Erythroblast (primary cell): ENCODE data around the gene PLCH2.

Experiments
- DNase-seq, 2 experiments: peaks; one replicate each; lab custom pipeline; 2025; lab: John Stamatoyannopoulos, UW
- GATA1 ChIP-seq: IDR thresholded peaks from 2 replicates; pipeline ENCODE4 v1.6.1; 2011; ENCODE audit warnings: low read depth, mild to moderate bottlenecking, control low read depth, low read length, moderate library complexity
- POLR2A ChIP-seq: IDR thresholded peaks from 2 replicates; pipeline ENCODE4 v1.6.1; 2011; ENCODE audit warnings: mild to moderate bottlenecking, low read length

The PLCH2 gene

GRCh38 chr1:2535981-2536380 lies 59.9 kb downstream of the PLCH2 start:
- DNase-seq = no peak
- TF ChIP-seq GATA1 = no peak

- TF ChIP-seq GATA1 (no peak), POLR2A (no peak)
- DNase-seq = no peak
Measured at GRCh38 chr1:2537784-2538115, 61.7 kb downstream of the PLCH2 start.

- DNase-seq = no peak
- TF ChIP-seq GATA1 (no peak), POLR2A (no peak)
Measured at GRCh38 chr1:2538376-2538775, 62.3 kb downstream of the PLCH2 start.

- no peak for TF ChIP-seq POLR2A
- TF ChIP-seq GATA1 = no peak
- no peak for DNase-seq
Measured at GRCh38 chr1:2538872-2539271, 62.8 kb downstream of the PLCH2 start.

- peak; percentile 33 to 42 for DNase-seq
- no peak for TF ChIP-seq GATA1
Measured at GRCh38 chr1:2539312-2539907, 63.3 kb downstream of the PLCH2 start.

GRCh38 chr1:2540816-2541492 lies 64.9 kb downstream of the PLCH2 start:
- TF ChIP-seq POLR2A (no peak), GATA1 (no peak)
- no peak for DNase-seq

- DNase-seq = peak; percentile 52 to 64
- TF ChIP-seq POLR2A (no peak), GATA1 (no peak)
Measured at GRCh38 chr1:2541619-2542245, 65.6 kb downstream of the PLCH2 start.

- DNase-seq = peak in 1 of 2 experiments; percentile 19
- TF ChIP-seq POLR2A = no peak
- TF ChIP-seq GATA1 = no peak
Measured at GRCh38 chr1:2542246-2542915, 66.3 kb downstream of the PLCH2 start.

GRCh38 chr1:2543543-2544092 lies 67.5 kb downstream of the PLCH2 start:
- TF ChIP-seq POLR2A = no peak
- TF ChIP-seq GATA1 = no peak
- peak; percentile 53 to 54 for DNase-seq

GRCh38 chr1:2544093-2544874 lies 68.2 kb downstream of the PLCH2 start:
- DNase-seq = peak; percentile 50 to 64
- TF ChIP-seq GATA1 (no peak), POLR2A (no peak)

- no peak for TF ChIP-seq POLR2A
- peak; percentile 38 to 57 for DNase-seq
Measured at GRCh38 chr1:2544875-2545640, 69.0 kb downstream of the PLCH2 start.

- DNase-seq = peak; percentile 88 to 92
- TF ChIP-seq GATA1 (no peak), POLR2A (no peak)
Measured at GRCh38 chr1:2545754-2546514, 69.8 kb downstream of the PLCH2 start.
